Mesenchymal stem cell (in vitro differentiated cells and primary cell): ENCODE measurements around the gene LRRC17.

Experiments
- DNase-seq: peaks from one replicate; pipeline ENCODE4 v3.0.0-alpha.2; 2013
- H2AFZ ChIP-seq: one replicate; pipeline ENCODE4 v1.6.1; 2013; ENCODE audit warnings: low read depth, mild to moderate bottlenecking, control low read depth, inconsistent platforms, low read length, moderate library complexity
- H2AK5ac ChIP-seq: 2 replicates; pipeline ENCODE4 v1.6.1; 2013; ENCODE audit warnings: low read length, moderate library complexity, mild to moderate bottlenecking, inconsistent platforms; ENCODE audit not compliant: severe bottlenecking
- H2BK120ac ChIP-seq: one replicate; pipeline ENCODE4 v1.6.1; 2013; ENCODE audit warnings: low read depth, mild to moderate bottlenecking, inconsistent platforms, low read length, moderate library complexity
- H2BK12ac ChIP-seq, 2 experiments: one replicate each; pipeline ENCODE4 v1.6.1; 2013; ENCODE audit warnings: inconsistent platforms in 2 of 2, low read length in 2 of 2, mild to moderate bottlenecking in 2 of 2, moderate library complexity in 2 of 2, control low read depth in 1 of 2
- H2BK15ac ChIP-seq: one replicate; pipeline ENCODE4 v1.6.1; 2013; ENCODE audit warnings: mild to moderate bottlenecking, low read depth, inconsistent platforms; ENCODE audit not compliant: poor library complexity, severe bottlenecking
- H2BK5ac ChIP-seq: 2 replicates; pipeline ENCODE4 v1.6.1; 2013; ENCODE audit warnings: low read depth, mild to moderate bottlenecking, low read length, control low read depth, inconsistent platforms; ENCODE audit not compliant: poor library complexity, severe bottlenecking
- H3K14ac ChIP-seq, 2 experiments: one replicate each; pipeline ENCODE4 v1.6.1; 2013; ENCODE audit warnings: inconsistent platforms in 2 of 2, low read length in 2 of 2, control low read depth in 1 of 2, mild to moderate bottlenecking in 1 of 2, moderate library complexity in 1 of 2
- H3K18ac ChIP-seq, 2 experiments: one replicate each; pipeline ENCODE4 v1.6.1; 2013; ENCODE audit warnings: inconsistent platforms in 2 of 2, low read length in 2 of 2, control low read depth in 1 of 2, low read depth in 1 of 2, mild to moderate bottlenecking in 1 of 2
- H3K23ac ChIP-seq, 2 experiments: one replicate each; pipeline ENCODE4 v1.6.1; 2013; ENCODE audit warnings: inconsistent platforms in 2 of 2, low read length in 2 of 2, mild to moderate bottlenecking in 2 of 2, moderate library complexity in 2 of 2, control low read depth in 1 of 2
- H3K27ac ChIP-seq: 2 replicates; pipeline ENCODE4 v1.5.1; 2013; ENCODE audit warnings: mild to moderate bottlenecking, moderate library complexity, low read length, control low read depth, inconsistent platforms; ENCODE audit not compliant: poor library complexity, severe bottlenecking
- H3K27me3 ChIP-seq, 2 experiments: 2 replicates each; pipeline versions ENCODE4 v1.6.1 to v1.7.0; 2013; ENCODE audit warnings: low read length in 2 of 2, mild to moderate bottlenecking in 2 of 2, moderate library complexity in 2 of 2, control low read depth in 1 of 2, inconsistent platforms in 1 of 2; ENCODE audit not compliant: control insufficient read depth in 1 of 2, insufficient read depth in 1 of 2
- H3K36me3 ChIP-seq, 2 experiments: 2 replicates each; pipeline versions ENCODE4 v1.6.1 to v1.7.0; 2013; ENCODE audit warnings: low read length in 2 of 2, control low read depth in 1 of 2, inconsistent platforms in 1 of 2, low read depth in 1 of 2, mild to moderate bottlenecking in 1 of 2; ENCODE audit not compliant: insufficient read depth in 2 of 2, control insufficient read depth in 1 of 2
- H3K4ac ChIP-seq, 2 experiments: one replicate each; pipeline ENCODE4 v1.6.1; 2013; ENCODE audit warnings: inconsistent platforms in 2 of 2, low read length in 2 of 2, mild to moderate bottlenecking in 2 of 2, moderate library complexity in 2 of 2, control low read depth in 1 of 2, low read depth in 1 of 2
- H3K4me1 ChIP-seq: 2 replicates; pipeline ENCODE4 v1.6.1; 2013; ENCODE audit warnings: low read depth, low read length, control low read depth; ENCODE audit not compliant: control insufficient read depth, insufficient read depth
- H3K4me2 ChIP-seq: 2 replicates; pipeline ENCODE4 v1.6.1; 2013; ENCODE audit warnings: low read length, mild to moderate bottlenecking, inconsistent platforms; ENCODE audit not compliant: poor library complexity, severe bottlenecking
- H3K4me3 ChIP-seq, 2 experiments: 2 replicates each; pipeline versions ENCODE4 v1.5.1 to v1.7.0; 2013; ENCODE audit warnings: low read length in 2 of 2, mild to moderate bottlenecking in 2 of 2, control low read depth in 1 of 2, low read depth in 1 of 2; ENCODE audit not compliant: insufficient read depth in 1 of 2
- H3K79me1 ChIP-seq: replicated peaks from 2 replicates; pipeline ENCODE4 v1.6.1; 2013; ENCODE audit warnings: mild to moderate bottlenecking, control low read depth, low read length, inconsistent platforms; ENCODE audit not compliant: poor library complexity, severe bottlenecking
- H3K9ac ChIP-seq: 2 replicates; pipeline ENCODE4 v1.7.0; 2013; ENCODE audit warnings: mild to moderate bottlenecking, low read length, moderate library complexity
- H3K9me3 ChIP-seq: 2 replicates; pipeline ENCODE4 v1.7.0; 2013; ENCODE audit warnings: mild to moderate bottlenecking, low read length; ENCODE audit not compliant: control insufficient read depth
- H4K8ac ChIP-seq: one replicate; pipeline ENCODE4 v1.6.1; 2013; ENCODE audit warnings: inconsistent platforms, mild to moderate bottlenecking, low read length, moderate library complexity
- H4K91ac ChIP-seq: one replicate; pipeline ENCODE4 v1.6.1; 2013; ENCODE audit warnings: mild to moderate bottlenecking, low read length, inconsistent platforms
- WGBS: methylation state at CpG from one replicate; pipeline ENCODE4 v1.1.7; 2013; ENCODE audit warnings: mixed read lengths; 5-methylcytosine and 5-hydroxymethylcytosine counted together

LRRC17 gene

DNA sequence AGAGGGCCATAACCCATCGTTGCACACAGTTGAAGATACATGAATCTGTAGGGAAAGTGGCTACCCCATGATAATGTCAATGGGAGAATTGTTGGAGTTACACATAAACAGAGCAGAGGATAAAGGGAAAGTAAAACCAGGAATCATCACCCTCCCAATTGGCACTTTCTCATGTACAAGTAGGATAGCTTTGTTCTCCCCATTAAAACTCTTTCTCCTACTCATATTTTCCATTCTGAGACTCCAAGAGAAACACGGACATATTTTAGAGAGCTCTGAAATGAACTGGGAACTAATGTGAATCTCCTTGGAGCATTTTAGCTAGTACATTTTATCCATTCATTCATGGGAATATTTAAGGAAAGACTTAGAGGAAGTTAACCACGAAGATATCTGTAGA is 17.2 kb upstream of the LRRC17 start:
- WGBS, result 92% methylated on average over 2 of the region's 3 CpGs
- no peak overlapping the region for H3K9ac ChIP-seq
- no peak overlapping the region for H2BK120ac ChIP-seq
- H3K4ac ChIP-seq, result peak overlapping the region in 1 of 2 experiments; percentile 4
- H3K4me2 ChIP-seq, result no peak overlapping the region
- H2AK5ac ChIP-seq, result no peak overlapping the region
- no peaks in the 10 kb centered on the region for H3K9me3 ChIP-seq
- H3K4me1 ChIP-seq, result no peaks in the 10 kb centered on the region
- no peak overlapping the region for H4K8ac ChIP-seq
- H3K14ac ChIP-seq, result no peak overlapping the region
- H3K4me3 ChIP-seq, result no peak overlapping the region
- H3K27me3 ChIP-seq, result no peaks in the 10 kb centered on the region
- no peak for DNase-seq
- no peak overlapping the region for H3K27ac ChIP-seq
- no peak overlapping the region for H2BK5ac ChIP-seq
- peak overlapping the region in 1 of 2 experiments; percentile 11 for H2BK12ac ChIP-seq
- peaks cover 1% of the 10 kb centered on the region for H3K79me1 ChIP-seq
- H3K36me3 ChIP-seq, result no peaks in the 10 kb centered on the region
- no peak overlapping the region for H4K91ac ChIP-seq
- H3K23ac ChIP-seq, result no peak overlapping the region
- H2BK15ac ChIP-seq, result no peak overlapping the region
- H3K18ac ChIP-seq, result peak overlapping the region; percentile 8 to 72
- no peak overlapping the region for H2AFZ ChIP-seq

DNA sequence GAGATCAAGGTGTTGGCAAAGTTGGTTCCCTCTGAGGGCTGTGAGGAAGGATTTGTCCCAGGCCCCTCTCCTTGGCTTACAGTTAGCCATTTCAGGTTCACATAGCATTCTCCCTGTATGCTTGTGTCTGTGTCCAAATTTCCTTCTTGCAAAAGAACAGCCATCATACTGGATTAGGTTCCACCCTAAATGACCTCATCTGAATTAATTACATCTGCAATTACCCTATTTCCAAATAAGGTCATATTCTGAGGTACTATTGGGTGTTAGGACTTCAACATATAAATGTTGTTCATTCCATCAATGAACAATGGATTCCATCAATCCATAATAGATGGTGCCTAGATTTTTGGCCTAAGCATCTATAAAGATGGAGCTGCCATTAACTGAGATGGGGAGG is 16.2 kb upstream of the LRRC17 start:
- no peak overlapping the region for H3K14ac ChIP-seq
- no peak overlapping the region for H4K91ac ChIP-seq
- H4K8ac ChIP-seq, result peak overlapping the region; percentile 12
- no peaks in the 10 kb centered on the region for H3K36me3 ChIP-seq
- no peak overlapping the region for H3K27ac ChIP-seq
- H2BK15ac ChIP-seq, result no peak overlapping the region
- no peak overlapping the region for H2BK120ac ChIP-seq
- no peak overlapping the region for H2BK5ac ChIP-seq
- H2BK12ac ChIP-seq, result peak overlapping the region in 1 of 2 experiments; percentile 60
- DNase-seq, result no peak
- no peak overlapping the region for H3K9ac ChIP-seq
- no peak overlapping the region for H3K4me2 ChIP-seq
- no peaks in the 10 kb centered on the region for H3K4me1 ChIP-seq
- H3K23ac ChIP-seq, result no peak overlapping the region
- no peak overlapping the region for H2AK5ac ChIP-seq
- no peaks in the 10 kb centered on the region for H3K27me3 ChIP-seq
- H3K79me1 ChIP-seq, result peaks cover 1% of the 10 kb centered on the region
- no peak overlapping the region for H3K18ac ChIP-seq
- no peak overlapping the region for H2AFZ ChIP-seq
- H3K4me3 ChIP-seq, result no peak overlapping the region
- H3K4ac ChIP-seq, result no peak overlapping the region
- H3K9me3 ChIP-seq, result no peaks in the 10 kb centered on the region

- H3K27me3 ChIP-seq, result no peaks in the 10 kb centered on the region
- H2BK120ac ChIP-seq, result no peak overlapping the region
- H3K36me3 ChIP-seq, result no peaks in the 10 kb centered on the region
- H3K4ac ChIP-seq, result no peak overlapping the region
- no peaks in the 10 kb centered on the region for H3K4me1 ChIP-seq
- H3K23ac ChIP-seq, result no peak overlapping the region
- no peak overlapping the region for H3K9ac ChIP-seq
- no peak overlapping the region for H3K27ac ChIP-seq
- no peak overlapping the region for H2BK5ac ChIP-seq
- no peak overlapping the region for H3K4me3 ChIP-seq
- H2AFZ ChIP-seq, result no peak overlapping the region
- no peak overlapping the region for H3K4me2 ChIP-seq
- no peak overlapping the region for H2BK15ac ChIP-seq
- H2BK12ac ChIP-seq, result no peak overlapping the region
- no peak overlapping the region for H3K14ac ChIP-seq
- no peak overlapping the region for H4K8ac ChIP-seq
- no peak overlapping the region for H4K91ac ChIP-seq
- no peaks in the 10 kb centered on the region for H3K9me3 ChIP-seq
- no peak overlapping the region for H2AK5ac ChIP-seq
- no peak overlapping the region for H3K18ac ChIP-seq
- WGBS, result 97% methylated on average over 2 of the region's 2 CpGs
- DNase-seq, result no peak
- H3K79me1 ChIP-seq, result peaks cover 1% of the 10 kb centered on the region
Observed at GRCh38 chr7:102897211-102897631, 15.6 kb upstream of the LRRC17 start.

DNA sequence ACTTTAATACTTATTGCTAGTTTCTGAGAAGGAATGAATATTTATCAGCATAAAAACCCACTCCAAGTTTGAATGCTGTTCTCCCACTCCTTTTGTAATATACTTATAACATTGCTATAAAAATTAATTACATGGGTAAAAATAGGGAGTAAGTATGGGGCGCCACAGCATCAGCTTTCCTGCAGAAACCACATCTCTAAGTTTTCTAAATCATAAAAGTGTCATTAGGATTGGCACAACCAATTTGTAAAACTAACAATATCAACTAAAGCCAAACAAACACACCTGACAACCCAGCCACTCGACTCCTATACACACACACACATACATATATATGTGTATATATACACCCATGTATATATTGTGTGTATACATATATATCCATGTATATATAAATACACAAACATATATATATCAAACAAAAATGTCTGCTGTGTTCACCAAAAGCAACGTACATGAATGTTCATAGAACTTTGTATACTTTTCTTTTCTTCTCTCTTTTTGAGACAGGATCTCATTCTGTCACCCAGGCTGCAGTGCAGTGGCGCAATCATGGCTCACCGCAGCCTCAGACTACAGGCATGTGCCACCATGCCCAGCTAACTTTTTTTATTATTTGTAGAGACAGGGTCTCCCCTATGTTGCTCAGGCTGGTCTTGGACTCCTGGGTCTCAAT is 14.8 kb upstream of the LRRC17 start:
- Histone ChIP-seq H3K4me3 (no peak overlapping the region), H4K8ac (no peak overlapping the region), H3K27me3 (no peaks in the 10 kb centered on the region), H3K27ac (no peak overlapping the region), H3K23ac (no peak overlapping the region), H3K9me3 (no peaks in the 10 kb centered on the region), H4K91ac (no peak overlapping the region), H2AFZ (no peak overlapping the region), H3K4me1 (no peaks in the 10 kb centered on the region), H3K4me2 (no peak overlapping the region), H3K36me3 (no peaks in the 10 kb centered on the region), H2BK12ac (no peak overlapping the region), H2BK15ac (no peak overlapping the region), H3K18ac (no peak overlapping the region), H2BK5ac (no peak overlapping the region), H3K4ac (no peak overlapping the region), H3K9ac (no peak overlapping the region), H3K14ac (no peak overlapping the region), H2AK5ac (no peak overlapping the region), H2BK120ac (no peak overlapping the region), H3K79me1 (peaks cover 1% of the 10 kb centered on the region)
- WGBS, result 95% methylated on average over 3 of the region's 5 CpGs
- no peak for DNase-seq
